HepG2 (cell line): ENCODE results near the gene BRMS1. TPM values are rescaled to one million over a fixed set of nuclear protein-coding genes. Genes with fewer than 3 reads are reported as not detected.
A peak's percentile ranks its signal among the peaks of the same experiment; 100 is the strongest.

Experiments used
- ARHGAP35 ChIP-seq: sonication (generic); formaldehyde crosslinking; IDR thresholded peaks from 2 replicates; pipeline ENCODE4 v1.9.0; 2022; ENCODE audit warnings: mild to moderate bottlenecking, inconsistent platforms, moderate library complexity, missing genetic modification reagents, borderline replicate concordance
- CREB3 ChIP-seq: sonication (generic); formaldehyde crosslinking; IDR thresholded peaks from 2 replicates; pipeline ENCODE4 v1.5.0; 2020; ENCODE audit warnings: missing genetic modification reagents
- GFI1 ChIP-seq: sonication (generic); formaldehyde crosslinking; IDR thresholded peaks from 2 replicates; pipeline ENCODE4 v1.5.0; 2020; ENCODE audit warnings: missing genetic modification reagents, mild to moderate bottlenecking, borderline replicate concordance
- KDM3A ChIP-seq: IDR thresholded peaks from 2 replicates; pipeline ENCODE4 v1.6.1; 2018; ENCODE audit warnings: low read depth, missing compliant biosample characterization
- KLF12 ChIP-seq: sonication (generic); formaldehyde crosslinking; IDR thresholded peaks from 2 replicates; pipeline ENCODE4 v1.4.0; 2020; ENCODE audit warnings: missing genetic modification reagents, borderline replicate concordance
- MAFG ChIP-seq: sonication (generic); formaldehyde crosslinking; IDR thresholded peaks from 2 replicates; pipeline ENCODE4 v1.5.1; 2020; ENCODE audit warnings: mild to moderate bottlenecking, missing genetic modification reagents
- MZF1 ChIP-seq: sonication (generic); formaldehyde crosslinking; IDR thresholded peaks from 2 replicates; pipeline ENCODE4 v1.8.1; 2023; ENCODE audit warnings: mild to moderate bottlenecking, missing genetic modification reagents, borderline replicate concordance
- NONO ChIP-seq, 2 experiments: fragments of 450-650 bp in 1 of 2; sonication (generic) in 1 of 2; formaldehyde crosslinking in 1 of 2; IDR thresholded peaks in 1 of 2; conservative IDR thresholded peaks in 1 of 2; 2 replicates each; pipeline versions ENCODE4 v1.6.1 to v1.8.0; 2017 to 2022; ENCODE audit warnings: mild to moderate bottlenecking in 1 of 2, missing genetic modification reagents in 1 of 2, moderate library complexity in 1 of 2
- PHF5A ChIP-seq: IDR thresholded peaks from one replicate; pipeline ENCODE4 v1.6.1; 2018; ENCODE audit warnings: low read depth, missing genetic modification reagents; ENCODE audit not compliant: unreplicated experiment
- POLR2AphosphoS2 ChIP-seq: IDR thresholded peaks from 2 replicates; pipeline ENCODE4 v1.6.1; 2011; ENCODE audit warnings: low read depth, low read length, improper control_type of control experiment
- TFE3 ChIP-seq: IDR thresholded peaks from 2 replicates; pipeline ENCODE4 v1.6.1; 2016
- ZBTB25 ChIP-seq: IDR thresholded peaks from 2 replicates; pipeline ENCODE4 v1.6.1; 2018; ENCODE audit warnings: missing genetic modification reagents
- ZNF296 ChIP-seq: sonication (generic); formaldehyde crosslinking; conservative IDR thresholded peaks from 2 replicates; pipeline ENCODE4 v1.5.0; 2020; ENCODE audit warnings: mild to moderate bottlenecking, missing genetic modification reagents
- ZNF670 ChIP-seq: sonication (generic); formaldehyde crosslinking; IDR thresholded peaks from 2 replicates; pipeline ENCODE4 v1.8.0; 2022; ENCODE audit warnings: mild to moderate bottlenecking, missing genetic modification reagents, borderline replicate concordance
- polyA plus RNA-seq, 8 experiments: library from polyadenylated mRNA; depleted of rRNA in 3 of 8; stranded (reverse) in 7 of 8; unstranded in 1 of 8; fragments of >200 nt; fragmentation: Illumina TruSeq in 4 of 8; extraction: Trizol in 4 of 8; gene quantifications; 2 replicates each; pipeline versions ENCODE4 v1.2.1 to v1.2.3, GENCODE V29; 2011 to 2016; ENCODE audit warnings: low read depth in 4 of 8, missing spikeins in 1 of 8, mixed read lengths in 1 of 8; ENCODE audit not compliant: insufficient read depth in 1 of 8
- total RNA-seq, 5 experiments: library from RNA; depleted of rRNA; stranded (reverse); fragments of >200 nt; fragmentation: Illumina TruSeq; extraction: Trizol; gene quantifications; 2 replicates each; pipeline ENCODE4 v1.2.3, GENCODE V29; 2016; ENCODE audit warnings: low read depth in 1 of 5
- TF ChIP-seq, protein P1 (sequence below): sonication (generic); formaldehyde crosslinking; IDR thresholded peaks from 2 replicates; pipeline ENCODE4 v1.5.0; 2020; ENCODE audit warnings: missing genetic modification reagents, mild to moderate bottlenecking, borderline replicate concordance
- TF ChIP-seq, protein P2 (sequence below): sonication (generic); formaldehyde crosslinking; IDR thresholded peaks from 2 replicates; pipeline ENCODE4 v1.4.0; 2020; ENCODE audit warnings: missing genetic modification reagents
- TF ChIP-seq, protein P3 (sequence below): sonication (generic); formaldehyde crosslinking; IDR thresholded peaks from 2 replicates; pipeline ENCODE4 v1.5.1; 2020; ENCODE audit warnings: mild to moderate bottlenecking, missing genetic modification reagents, moderate library complexity

The BRMS1 gene
- total and polyA plus RNA-seq, 2 of the 13 experiments (the other 11 are each of a cell fraction or from before 2014, with no cell fraction given): 15.8 to 55.7 TPM

DNA sequence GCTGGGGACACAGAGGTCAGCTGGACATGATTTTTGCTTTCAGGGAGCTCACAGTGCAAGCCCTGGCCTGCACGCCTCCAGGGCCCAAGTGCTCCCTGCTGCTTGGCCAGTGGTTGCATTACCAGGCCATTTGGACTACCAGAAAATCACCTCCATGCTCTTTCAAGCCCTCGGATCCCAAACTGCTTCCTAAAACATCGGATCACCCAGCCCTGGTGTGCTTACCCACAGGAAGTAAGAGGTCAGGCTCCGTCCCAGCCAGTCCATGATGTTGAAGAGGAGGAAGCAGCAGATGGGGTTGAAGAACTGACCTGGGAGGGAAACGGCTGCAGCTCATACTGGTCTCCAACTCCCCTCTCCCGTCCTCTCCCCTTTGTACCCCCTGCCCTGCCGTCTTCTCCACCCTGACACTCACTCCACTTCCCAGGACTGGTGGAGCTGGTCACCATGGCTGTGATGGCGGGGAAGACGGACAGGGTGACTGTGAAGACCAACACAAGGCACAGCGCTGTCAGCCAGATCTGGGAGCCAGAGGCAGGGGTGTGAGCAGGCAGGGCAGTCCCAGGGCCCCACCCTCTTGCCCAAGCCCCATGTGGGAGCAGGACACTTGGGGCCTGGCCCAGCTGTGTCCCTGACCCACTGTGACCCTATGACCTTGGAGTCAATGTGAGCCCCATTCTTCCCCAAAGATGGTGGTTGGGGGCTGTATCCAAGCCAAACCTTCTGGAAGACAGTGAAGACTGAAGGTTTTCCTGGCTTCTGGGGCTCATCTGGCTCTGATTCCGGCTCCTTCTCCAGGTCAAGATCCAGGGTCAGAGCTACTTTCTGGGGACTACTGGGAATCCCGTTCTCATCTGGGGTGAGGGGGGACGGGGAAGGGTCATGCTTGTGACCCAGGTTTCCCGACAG is 21.1 kb upstream of the BRMS1 start (continued):
- TF ChIP-seq CREB3 (CRISPR knock-in tag) (no peak), TFE3 (CRISPR knock-in tag) (no peak), MZF1 (CRISPR knock-in tag) (no peak), ARHGAP35 (no peak), GFI1 (CRISPR knock-in tag) (no peak), PHF5A (CRISPR knock-in tag) (no peak), ZBTB25 (CRISPR knock-in tag) (no peak), ZNF296 (CRISPR knock-in tag) (0 out of 2 replicates have a peak, but pooled peaks have one; percentile 25), MAFG (CRISPR knock-in tag) (no peak), NONO (IDR thresholded peaks at IDR 0.05) (no peak), NONO (CRISPR knock-in tag; conservative IDR thresholded peaks at IDR 0.05) (peak; percentile 79), ZNF670 (CRISPR knock-in tag) (no peak), KDM3A (CRISPR knock-in tag) (no peak), KLF12 (CRISPR knock-in tag) (no peak), POLR2AphosphoS2 (no peak)
- TF ChIP-seq, protein P1, sequence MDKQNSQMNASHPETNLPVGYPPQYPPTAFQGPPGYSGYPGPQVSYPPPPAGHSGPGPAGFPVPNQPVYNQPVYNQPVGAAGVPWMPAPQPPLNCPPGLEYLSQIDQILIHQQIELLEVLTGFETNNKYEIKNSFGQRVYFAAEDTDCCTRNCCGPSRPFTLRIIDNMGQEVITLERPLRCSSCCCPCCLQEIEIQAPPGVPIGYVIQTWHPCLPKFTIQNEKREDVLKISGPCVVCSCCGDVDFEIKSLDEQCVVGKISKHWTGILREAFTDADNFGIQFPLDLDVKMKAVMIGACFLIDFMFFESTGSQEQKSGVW (CRISPR knock-in tag): no peak
- TF ChIP-seq, protein P2, sequence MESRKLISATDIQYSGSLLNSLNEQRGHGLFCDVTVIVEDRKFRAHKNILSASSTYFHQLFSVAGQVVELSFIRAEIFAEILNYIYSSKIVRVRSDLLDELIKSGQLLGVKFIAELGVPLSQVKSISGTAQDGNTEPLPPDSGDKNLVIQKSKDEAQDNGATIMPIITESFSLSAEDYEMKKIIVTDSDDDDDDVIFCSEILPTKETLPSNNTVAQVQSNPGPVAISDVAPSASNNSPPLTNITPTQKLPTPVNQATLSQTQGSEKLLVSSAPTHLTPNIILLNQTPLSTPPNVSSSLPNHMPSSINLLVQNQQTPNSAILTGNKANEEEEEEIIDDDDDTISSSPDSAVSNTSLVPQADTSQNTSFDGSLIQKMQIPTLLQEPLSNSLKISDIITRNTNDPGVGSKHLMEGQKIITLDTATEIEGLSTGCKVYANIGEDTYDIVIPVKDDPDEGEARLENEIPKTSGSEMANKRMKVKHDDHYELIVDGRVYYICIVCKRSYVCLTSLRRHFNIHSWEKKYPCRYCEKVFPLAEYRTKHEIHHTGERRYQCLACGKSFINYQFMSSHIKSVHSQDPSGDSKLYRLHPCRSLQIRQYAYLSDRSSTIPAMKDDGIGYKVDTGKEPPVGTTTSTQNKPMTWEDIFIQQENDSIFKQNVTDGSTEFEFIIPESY (CRISPR knock-in tag): no peak
- TF ChIP-seq, protein P3, sequence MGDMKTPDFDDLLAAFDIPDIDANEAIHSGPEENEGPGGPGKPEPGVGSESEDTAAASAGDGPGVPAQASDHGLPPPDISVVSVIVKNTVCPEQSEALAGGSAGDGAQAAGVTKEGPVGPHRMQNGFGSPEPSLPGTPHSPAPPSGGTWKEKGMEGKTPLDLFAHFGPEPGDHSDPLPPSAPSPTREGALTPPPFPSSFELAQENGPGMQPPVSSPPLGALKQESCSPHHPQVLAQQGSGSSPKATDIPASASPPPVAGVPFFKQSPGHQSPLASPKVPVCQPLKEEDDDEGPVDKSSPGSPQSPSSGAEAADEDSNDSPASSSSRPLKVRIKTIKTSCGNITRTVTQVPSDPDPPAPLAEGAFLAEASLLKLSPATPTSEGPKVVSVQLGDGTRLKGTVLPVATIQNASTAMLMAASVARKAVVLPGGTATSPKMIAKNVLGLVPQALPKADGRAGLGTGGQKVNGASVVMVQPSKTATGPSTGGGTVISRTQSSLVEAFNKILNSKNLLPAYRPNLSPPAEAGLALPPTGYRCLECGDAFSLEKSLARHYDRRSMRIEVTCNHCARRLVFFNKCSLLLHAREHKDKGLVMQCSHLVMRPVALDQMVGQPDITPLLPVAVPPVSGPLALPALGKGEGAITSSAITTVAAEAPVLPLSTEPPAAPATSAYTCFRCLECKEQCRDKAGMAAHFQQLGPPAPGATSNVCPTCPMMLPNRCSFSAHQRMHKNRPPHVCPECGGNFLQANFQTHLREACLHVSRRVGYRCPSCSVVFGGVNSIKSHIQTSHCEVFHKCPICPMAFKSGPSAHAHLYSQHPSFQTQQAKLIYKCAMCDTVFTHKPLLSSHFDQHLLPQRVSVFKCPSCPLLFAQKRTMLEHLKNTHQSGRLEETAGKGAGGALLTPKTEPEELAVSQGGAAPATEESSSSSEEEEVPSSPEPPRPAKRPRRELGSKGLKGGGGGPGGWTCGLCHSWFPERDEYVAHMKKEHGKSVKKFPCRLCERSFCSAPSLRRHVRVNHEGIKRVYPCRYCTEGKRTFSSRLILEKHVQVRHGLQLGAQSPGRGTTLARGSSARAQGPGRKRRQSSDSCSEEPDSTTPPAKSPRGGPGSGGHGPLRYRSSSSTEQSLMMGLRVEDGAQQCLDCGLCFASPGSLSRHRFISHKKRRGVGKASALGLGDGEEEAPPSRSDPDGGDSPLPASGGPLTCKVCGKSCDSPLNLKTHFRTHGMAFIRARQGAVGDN (CRISPR knock-in tag): peak; percentile 48
